HepG2 (cell line): ENCODE results near the gene PNLIPRP2. TPM values are rescaled to one million over a fixed set of nuclear protein-coding genes. Genes with fewer than 3 reads are reported as not detected.

Experiments used
- ARID5B ChIP-seq: IDR thresholded peaks from 2 replicates; pipeline ENCODE4 v1.4.0; 2020; ENCODE audit warnings: mild to moderate bottlenecking, missing genetic modification reagents
- GABPB1 ChIP-seq: IDR thresholded peaks from 2 replicates; pipeline ENCODE4 v1.6.1; 2016; ENCODE audit warnings: mild to moderate bottlenecking, missing genetic modification reagents, moderate library complexity, missing compliant biosample characterization
- IRF9 ChIP-seq: sonication (generic); formaldehyde crosslinking; IDR thresholded peaks from 2 replicates; pipeline ENCODE4 v1.8.0; 2022; ENCODE audit warnings: missing genetic modification reagents, mild to moderate bottlenecking, borderline replicate concordance
- PATZ1 ChIP-seq: sonication (generic); formaldehyde crosslinking; IDR thresholded peaks from 2 replicates; pipeline ENCODE4 v1.4.0; 2020; ENCODE audit warnings: missing genetic modification reagents
- RBM22 ChIP-seq: fragments of 200-400 bp; formaldehyde crosslinking; optimal IDR thresholded peaks from 2 replicates; pipeline ENCODE3; 2017; ENCODE audit warnings: mild to moderate bottlenecking, low read length, moderate library complexity
- polyA plus RNA-seq, 8 experiments: library from polyadenylated mRNA; depleted of rRNA in 3 of 8; stranded (reverse) in 7 of 8; unstranded in 1 of 8; fragments of >200 nt; fragmentation: Illumina TruSeq in 4 of 8; extraction: Trizol in 4 of 8; gene quantifications; 2 replicates each; pipeline versions ENCODE4 v1.2.1 to v1.2.3, GENCODE V29; 2011 to 2016; ENCODE audit warnings: low read depth in 4 of 8, missing spikeins in 1 of 8, mixed read lengths in 1 of 8; ENCODE audit not compliant: insufficient read depth in 1 of 8
- total RNA-seq, 5 experiments: library from RNA; depleted of rRNA; stranded (reverse); fragments of >200 nt; fragmentation: Illumina TruSeq; extraction: Trizol; gene quantifications; 2 replicates each; pipeline ENCODE4 v1.2.3, GENCODE V29; 2016; ENCODE audit warnings: low read depth in 1 of 5

PNLIPRP2 gene
- total and polyA plus RNA-seq, 2 of the 13 experiments (the other 11 are each of a cell fraction or from before 2014, with no cell fraction given), result 0.21 to 0.97 TPM

GRCh38 chr10:116627386-116627933 is 6.7 kb downstream of the PNLIPRP2 start (continued):
- TF ChIP-seq PATZ1 (CRISPR knock-in tag) (0 out of 2 replicates have a peak, but pooled peaks have one; percentile 11), GABPB1 (CRISPR knock-in tag) (peak; percentile 49; the same call in 1 of the 2 replicates), IRF9 (CRISPR knock-in tag) (no peak), RBM22 (no peak), ARID5B (CRISPR knock-in tag) (peak; percentile 12; the same call in 1 of the 2 replicates)
- TF ChIP-seq, all 625 proteins: peak for 7
